Smooth muscle cell of the pulmonary artery (primary cell): Measurements from ENCODE around the gene TRIM9. TPM values are rescaled to one million over a fixed set of nuclear protein-coding genes. Genes with fewer than 3 reads are reported as not detected.

Experiments
- total RNA-seq: library from RNA; depleted of rRNA; stranded (reverse); fragments of >200 nt; gene quantifications from 2 replicates; pipeline ENCODE4 v1.2.3, GENCODE V29; 2014

TRIM9 gene
- total RNA-seq = 0.39 and 0.73 TPM in 2 replicates

GRCh38 chr14:51094901-51095853 lies at the start of gene TRIM9:
TRIM9 (minus strand) TSS chr14:51095105; CDS start chr14:51094939, 166 bp downstream.

GRCh38 chr14:50943943-50944646 lies 150.8 kb downstream of the TRIM9 start, which contains the start of gene PYGL:
PYGL (minus strand) TSS chr14:50944483; CDS start chr14:50944403, 80 bp downstream.

Other genes starting within 250 kb of the TRIM9 start
- not detected in 2 replicates for gene ABHD12B, start 223.1 kb downstream of the TRIM9 start, total RNA-seq
- 78.3 and 91.4 TPM in 2 replicates for gene PYGL, start 150.6 kb downstream of the TRIM9 start, total RNA-seq
- 31.2 and 44.1 TPM in 2 replicates for gene TMX1, start 145.1 kb upstream of the TRIM9 start, total RNA-seq